M059J (cell line): ENCODE measurements around the gene GPSM1. TPM values are rescaled to one million over a fixed set of nuclear protein-coding genes. Genes with fewer than 3 reads are reported as not detected.

Experiments used
- DNase-seq: peaks from one replicate; pipeline ENCODE4 v3.0.0-alpha.2; 2012; ENCODE audit warnings: low read depth
- total RNA-seq: library from RNA; depleted of rRNA; stranded (reverse); fragments of >200 nt; shearing (Covaris generic); gene quantifications from 2 replicates; pipeline ENCODE4 v1.2.3, GENCODE V29; 2014

The GPSM1 gene
- total RNA-seq, 1 experiment from 2014 or later, result 12.5 TPM

DNA sequence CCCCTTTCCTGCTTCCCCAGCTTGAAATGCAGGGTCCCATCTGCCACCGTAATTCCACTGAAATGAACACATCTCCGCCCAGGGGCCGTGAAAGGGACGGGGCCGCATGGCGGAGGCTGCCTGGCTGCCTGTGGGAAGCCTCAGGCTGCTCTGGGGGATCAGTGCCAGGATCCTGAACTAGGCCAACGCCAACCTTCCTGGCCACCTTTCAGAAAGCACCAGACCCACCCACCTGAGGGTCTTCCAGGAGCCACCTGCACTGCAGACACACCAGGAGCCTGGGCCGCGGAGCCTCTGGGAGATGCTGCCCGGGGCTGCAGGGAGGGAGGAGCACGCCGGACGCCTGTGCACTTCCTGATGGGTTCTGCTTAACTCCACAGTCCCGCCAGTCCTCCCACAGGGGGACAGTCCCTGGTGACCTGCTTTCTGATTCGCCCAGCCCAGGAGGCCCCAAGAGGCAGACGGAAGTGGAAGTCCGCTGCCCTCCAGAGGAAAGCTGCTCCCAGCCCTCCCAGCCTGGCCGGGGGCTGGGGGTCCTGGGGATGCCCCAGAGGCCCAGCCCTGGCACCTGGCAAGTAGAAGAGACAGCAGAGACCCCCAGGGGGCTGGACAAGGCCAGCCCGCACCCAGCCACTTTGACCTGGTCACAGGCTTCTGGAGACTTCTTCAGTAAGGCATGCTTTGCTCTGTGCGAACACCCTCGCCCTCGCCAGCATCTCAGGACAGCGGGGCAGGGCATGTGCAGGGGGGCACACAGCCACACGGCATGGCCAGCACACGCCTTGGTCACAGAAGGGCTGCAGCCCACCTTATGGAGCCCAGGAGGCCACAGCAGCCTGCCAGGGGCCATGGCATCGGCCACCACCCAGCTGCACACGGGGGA is 46.2 kb downstream of the GPSM1 start, which contains the start of gene CARD9:
Gene CARD9, minus strand, starts transcription at position 370 of the 883 bp plus-strand sequence. CDS start 1,591 bp downstream, outside the sequence.
- DNase-seq, result no peak

DNA sequence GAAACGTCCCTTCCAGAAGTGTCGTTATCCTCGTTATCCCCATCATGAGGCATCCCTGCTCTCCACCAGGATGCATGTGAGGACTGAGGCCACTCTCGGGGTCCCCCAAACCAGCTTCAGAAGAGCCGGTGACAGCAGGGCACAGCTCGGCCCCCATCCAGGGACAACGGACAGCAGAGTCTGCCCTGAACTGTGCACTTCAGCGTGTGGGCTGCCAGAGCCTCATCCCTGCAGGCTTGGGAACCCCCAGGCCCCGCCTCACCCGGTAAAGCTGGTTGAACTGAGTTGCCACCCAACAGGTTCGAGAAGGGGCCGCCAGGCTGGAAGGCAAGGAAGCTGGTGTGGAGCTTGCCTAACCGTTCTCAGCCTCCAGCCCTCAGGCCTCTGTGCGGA is 46.8 kb downstream of the GPSM1 start:
- DNase-seq, result no peak

DNA sequence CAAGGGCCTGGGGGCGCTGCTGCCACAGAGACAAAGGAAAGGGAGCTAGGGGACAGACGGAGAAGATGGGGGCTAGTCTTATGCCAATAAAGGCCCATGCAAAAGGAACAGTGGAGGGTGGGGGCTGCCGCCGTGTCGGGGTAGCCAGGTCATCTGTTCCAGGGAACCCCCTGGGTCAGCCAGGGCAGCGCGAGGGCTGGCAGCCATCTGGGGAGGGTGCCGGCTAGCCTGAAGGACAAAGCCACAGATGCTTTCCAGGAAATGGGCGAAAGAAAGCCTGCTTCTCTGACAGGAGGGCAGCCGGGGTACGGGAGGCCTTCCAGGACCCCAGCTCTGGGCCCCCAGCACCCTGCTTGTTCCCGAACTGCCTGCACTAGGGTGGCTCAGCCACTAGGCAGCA is 47.8 kb downstream of the GPSM1 start:
- no peak for DNase-seq

DNA sequence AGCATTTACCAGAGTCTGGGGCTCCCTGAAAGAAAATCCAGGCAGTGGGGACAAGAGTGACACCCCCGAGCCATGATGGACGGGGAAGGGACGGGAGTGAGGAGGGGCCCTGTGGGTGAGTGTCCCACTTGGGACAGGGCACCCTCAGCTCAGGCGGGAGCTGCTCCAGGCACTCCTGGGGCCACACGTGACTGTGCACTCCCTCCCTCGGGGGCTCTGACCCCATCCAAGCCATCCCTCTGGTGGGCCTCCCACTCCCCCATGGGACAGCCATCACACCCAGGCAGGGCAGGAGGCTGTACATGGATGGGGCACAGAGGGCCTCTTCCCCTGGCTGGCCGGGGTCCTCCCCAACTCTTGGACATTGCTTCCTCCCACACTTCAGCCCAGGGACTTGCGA is 49.1 kb downstream of the GPSM1 start:
- no peak for DNase-seq

DNA sequence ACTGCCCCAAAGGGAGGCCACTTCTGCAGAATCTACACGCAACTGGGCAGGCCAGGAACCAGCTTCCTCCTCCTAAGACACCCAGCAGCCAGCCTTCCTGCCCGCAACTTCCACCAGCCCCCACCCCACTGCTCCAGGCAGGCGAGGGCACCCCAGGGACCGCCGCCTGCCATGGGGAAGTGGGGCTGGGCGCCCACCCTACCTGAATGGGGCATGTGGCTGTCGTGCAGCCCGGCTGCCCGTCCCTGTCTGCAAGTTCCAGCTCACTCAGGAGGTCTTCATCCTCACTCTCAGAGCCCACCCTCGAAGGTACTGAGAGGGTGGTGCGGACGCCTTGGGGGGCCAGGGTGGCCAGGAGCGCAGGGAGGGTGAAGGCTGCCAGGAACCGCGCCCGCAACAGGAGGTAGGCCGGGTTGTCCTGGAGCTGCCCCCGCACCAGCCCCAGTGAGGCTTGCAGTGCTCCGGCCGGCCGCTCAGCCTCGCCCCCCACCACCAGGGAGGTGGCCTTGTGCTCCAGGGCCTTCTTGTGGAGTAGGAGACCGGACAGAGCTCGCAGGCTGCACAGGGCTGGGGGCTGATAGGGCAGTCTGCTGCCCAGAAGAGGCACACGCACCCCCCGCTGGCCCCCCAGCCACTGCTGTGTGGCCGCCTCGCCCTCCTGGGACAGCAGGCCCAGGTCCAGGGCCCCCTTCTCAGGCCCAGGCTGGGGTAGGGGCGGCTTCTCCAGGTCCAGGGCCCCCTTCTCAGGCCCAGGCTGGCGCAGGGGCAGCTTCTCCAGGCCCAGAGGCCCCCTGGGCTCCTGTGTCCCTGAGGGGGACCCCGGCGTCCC is 50.2 kb downstream of the GPSM1 start:
- no peak for DNase-seq

DNA sequence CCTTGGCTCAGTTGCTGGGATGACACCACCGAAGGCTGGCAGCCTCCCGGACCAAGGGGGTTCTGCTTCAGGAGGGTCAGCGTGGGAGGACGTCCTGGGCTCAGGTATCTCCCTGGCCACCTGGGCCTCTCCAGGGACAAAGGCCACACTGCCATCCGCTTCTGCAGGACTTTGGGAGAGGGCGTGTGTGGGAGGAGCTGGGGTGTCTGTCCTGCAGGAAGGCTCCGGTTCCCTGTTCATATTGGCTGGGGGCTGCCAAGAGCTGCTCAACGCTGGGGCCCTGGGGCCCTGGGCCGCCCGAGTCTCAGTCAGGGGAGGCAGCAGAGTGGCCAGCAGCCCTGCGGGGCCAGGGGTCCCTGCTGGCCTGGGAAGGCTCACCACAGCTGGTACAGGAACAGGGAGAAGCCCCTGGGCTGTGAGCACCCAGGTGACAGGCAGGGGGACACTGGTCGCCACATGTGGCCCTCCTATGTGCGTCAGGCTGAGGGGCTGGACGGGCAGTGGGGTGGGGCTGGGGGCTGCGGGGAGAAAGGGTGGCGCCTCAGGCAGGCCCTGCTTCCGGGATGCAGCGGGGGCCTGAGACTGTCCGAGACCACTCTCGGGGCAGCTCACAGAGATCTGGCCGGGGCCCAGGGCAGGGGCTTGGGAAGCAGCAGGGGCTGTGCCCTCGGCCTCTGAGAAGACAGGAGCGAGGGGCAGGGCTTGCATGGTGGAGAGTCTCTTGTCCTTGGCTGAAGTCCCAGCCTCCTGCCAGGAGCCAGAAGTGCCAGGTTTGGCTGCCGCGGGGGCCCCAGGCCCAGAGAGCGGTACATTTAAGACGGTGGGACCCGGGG is 51.0 kb downstream of the GPSM1 start:
- no peak for DNase-seq

DNA sequence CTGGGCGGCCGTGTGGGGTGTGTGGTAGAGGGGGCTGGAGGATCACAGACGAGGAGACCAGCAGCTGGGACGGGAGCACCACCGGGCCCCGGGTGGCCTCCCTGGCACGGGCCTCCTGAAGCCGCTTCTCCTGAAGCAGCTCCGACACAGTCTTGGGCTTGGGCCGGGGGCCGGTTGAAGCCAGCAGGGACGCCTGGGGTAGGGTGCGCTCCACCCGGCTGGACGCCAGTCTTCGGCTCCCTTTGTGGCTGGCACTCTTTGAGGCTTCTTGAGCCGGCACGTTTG is 51.6 kb downstream of the GPSM1 start:
- no peak for DNase-seq

DNA sequence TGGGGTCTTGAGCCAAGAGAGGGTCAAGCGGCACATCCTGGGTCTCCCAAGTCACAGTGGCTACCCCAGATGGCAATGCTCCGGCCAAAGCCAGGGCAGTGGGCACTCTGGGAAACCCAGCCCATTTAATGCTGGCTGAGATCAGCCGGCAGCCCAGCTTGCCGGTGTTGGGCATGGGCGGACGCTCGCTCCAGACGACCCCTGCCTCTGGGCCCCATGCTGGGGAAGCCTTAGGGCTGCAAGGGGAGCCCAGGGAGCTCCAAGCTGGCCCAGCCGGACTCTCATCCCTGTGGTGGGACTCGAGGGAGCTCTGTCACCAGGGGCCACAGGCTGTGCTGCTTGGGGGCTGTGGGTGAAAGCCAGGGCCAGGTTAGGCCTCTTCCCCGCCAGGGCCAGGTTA is 52.1 kb downstream of the GPSM1 start:
- no peak for DNase-seq

DNA sequence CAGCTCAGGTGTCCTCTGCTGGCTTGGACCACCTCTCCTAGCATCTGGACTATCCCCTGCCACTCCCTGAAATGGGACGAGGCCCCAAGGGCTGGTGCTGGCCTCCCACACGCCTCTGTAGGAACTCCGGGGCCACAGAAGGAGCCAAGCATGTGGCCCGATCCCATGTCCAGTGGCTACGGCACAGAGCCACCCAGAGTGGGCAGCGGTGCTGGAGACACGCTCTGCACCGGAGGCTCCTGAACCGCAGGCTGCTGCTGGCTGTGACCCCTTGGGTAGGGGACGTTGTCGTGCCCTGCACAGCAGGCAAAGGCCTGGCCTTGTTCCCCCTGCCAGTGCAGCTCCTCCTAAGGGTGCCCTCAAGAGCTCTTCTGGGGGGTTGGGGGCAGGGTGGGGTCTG is 52.6 kb downstream of the GPSM1 start:
- no peak for DNase-seq

DNA sequence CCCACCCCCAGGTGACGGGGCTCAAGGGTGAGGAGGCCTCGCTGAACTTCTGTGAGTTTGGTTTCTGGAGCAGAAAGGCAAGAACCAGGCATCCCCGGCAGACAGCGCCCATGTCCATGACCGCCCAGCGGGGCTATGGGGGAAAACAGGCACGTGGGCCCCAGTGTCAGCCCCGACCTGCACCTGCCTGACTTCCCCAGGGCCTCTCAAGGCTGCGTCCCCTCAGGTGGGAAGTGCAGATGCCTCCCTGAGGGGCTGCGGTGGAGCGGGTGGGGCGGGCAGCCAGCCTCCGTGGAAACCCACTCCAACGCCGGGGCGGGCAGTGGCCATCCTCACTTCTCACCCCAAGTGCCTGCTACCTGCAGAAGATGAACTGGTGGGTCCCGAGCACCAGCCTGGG is 53.0 kb downstream of the GPSM1 start:
- DNase-seq, result no peak

DNA sequence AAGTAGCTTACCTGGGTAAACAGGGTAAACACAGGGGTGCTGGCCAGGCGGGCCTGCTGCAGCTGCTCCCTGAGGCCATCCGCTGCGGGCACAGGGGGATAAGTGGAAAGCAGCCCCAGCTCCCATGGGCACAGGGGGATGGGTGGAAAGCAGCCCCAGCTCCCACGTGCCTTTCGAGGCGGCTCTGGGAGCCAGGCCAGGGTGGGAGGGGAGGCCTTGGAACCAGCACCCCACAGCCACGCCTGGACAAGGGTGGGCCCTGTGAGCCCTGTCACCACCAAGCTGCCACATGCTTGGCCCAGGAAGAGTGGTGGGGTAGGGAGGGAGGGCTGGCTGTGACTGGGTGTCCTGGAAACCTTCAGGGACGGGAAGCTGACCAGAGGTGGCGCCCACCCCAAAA is 54.0 kb downstream of the GPSM1 start:
- no peak for DNase-seq

DNA sequence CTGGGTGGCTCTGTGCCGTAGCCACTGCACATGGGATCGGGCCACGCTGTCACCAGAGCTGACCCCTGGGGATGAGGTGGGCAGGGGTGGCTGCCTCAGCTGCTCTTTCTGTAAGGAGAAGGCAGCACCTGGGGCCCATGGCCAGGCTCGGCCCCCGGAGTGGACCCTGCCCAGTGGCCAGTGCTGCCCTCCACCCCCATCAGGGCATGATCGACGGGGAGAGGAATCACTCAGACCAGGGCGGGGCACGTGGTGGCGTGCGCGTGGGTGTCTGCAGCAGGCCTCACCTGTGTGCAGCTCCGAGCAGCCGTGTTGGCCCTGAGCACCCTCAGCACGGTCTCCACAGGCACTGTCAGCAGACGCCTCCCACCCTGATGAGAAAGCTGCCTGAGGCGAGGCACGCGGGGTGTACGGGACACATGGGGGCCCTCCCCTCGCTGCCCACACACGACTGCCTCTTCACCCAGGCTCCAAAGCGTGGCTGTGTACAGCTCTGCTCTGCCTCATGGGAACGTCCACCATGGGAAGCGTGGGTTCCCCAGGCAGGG is 54.7 kb downstream of the GPSM1 start:
- DNase-seq, result no peak

DNA sequence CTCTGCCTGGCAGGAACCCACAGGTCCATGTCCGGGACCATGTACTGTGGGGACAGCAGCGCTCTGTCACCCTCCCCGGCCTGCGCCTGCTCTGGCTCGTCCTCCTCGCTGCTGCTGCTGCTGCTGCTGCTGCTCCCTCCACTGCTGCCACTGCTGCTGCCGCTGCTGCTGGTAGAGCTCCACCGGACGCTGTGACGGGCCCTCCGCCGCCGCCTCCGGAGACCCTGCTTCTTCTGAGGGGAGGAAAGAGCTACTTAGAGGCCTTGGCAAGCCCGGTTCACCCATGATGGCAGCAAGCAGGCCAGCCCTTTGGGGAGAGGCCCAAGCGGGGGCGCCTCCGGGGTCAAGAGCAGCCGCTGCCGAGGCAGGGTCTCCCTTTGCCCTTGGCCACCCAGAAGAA is 56.1 kb downstream of the GPSM1 start:
- no peak for DNase-seq

DNA sequence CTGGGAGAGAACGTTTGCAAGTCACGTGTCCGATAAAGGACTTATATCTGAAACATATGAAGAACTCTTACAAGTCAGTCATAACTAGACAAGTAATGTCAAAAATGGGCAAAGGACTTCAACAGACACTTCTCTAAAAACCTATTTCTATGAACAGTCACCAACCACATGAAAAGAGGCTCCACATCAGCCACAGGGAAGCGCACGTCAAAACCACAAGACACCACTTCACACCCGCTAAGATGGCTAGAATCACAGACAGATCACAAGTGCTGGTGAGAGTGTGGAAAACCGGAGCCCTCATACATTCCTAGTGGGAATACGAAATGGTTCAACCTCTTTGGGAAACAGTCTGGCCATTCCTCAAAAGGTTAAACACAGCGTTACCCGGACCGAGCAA is 57.7 kb downstream of the GPSM1 start:
- no peak for DNase-seq

DNA sequence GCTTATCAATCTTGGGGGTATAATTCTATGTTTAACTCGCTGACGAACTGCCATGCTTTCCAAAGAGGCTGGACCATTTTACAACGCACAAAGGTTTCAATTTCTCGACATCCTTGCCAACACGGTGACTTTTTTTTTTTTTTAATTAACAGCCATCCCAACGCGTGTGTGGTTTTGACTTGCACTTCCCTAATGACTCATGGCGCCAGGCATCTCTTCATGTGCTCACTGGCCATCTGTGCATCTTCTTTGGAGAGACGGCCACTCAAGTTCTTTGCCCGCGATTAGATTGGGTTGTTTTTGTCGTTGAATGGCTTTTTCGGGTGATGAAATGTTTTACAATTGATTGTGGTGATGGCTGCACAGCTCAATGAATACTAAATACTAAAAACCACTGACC is 58.7 kb downstream of the GPSM1 start:
- peak; percentile 63 for DNase-seq

DNA sequence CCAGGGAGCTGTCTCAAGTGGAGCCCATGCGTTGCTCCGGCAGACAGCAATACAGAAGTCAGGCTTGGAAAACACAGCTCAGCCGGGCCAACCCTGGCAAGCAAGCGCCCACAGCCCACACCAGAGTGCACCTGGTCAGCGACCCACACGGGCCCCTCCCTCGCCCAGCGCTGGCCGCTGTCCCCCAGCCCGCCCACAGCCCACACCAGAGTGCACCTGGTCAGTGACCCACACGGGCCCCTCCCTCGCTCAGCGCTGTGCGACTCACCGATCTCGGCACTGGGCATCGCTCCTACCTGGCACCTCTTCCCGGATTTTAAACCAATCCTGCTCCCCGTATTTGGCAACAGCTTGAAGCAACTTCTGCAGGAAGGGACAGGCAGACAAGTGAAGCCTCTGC is 59.9 kb downstream of the GPSM1 start:
- no peak for DNase-seq

DNA sequence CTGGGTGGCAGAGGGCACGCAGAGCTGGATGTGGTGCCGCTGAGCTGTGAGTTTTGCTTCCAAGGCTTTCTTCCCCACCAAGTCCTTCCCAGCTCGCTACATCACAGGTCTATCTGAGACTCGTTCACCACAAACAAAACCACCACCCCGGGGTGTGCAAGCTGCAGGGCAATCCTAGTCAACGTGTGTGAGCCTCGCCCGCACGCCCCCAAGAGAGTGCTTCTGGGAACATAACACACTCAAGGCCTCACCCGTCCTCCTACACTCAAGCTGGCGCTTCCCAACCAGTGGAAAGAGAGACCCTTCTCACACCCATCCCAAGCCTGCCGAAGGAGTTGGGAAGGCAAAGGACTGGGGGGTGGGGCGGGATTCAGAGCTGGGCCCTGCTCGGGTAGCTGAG is 62.1 kb downstream of the GPSM1 start:
- DNase-seq, result no peak

DNA sequence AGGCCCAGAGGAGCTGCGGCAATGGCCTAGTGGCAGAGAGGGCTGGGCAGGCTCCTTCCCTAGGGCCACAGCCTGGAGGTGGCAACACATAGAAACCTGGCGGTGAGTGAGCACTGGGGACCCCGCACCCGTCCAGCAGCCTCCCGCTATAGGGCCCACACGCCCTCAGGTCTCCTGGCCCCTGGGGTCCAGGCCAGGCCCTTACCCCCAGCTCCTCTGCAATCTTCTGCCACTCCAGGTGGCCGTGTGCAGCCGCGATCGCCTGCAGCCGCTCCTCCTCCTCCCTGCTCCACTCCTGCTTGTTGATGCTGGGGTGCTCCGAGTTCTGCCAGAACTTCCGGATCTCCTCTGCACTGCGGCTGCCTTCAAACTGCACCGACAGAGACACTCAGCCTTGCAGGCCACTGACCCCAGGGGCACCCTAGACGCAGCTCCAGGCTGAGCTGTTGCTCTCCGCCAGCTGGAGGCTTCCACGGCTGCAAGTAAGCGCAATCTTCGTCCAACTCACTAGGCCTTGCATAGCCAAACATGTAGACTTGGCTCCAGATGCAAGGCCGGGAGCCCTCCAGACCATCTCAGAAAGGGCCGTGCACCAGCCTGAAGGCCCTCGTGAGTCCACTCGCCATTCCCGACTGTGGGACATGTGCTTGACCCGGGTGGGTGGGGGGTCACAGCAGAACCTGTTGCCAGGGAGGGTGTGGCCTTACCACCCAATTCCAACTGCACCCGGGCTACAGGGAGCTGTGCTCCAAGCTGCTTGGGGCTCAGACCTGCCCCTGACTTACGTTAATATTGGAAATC is 64.6 kb downstream of the GPSM1 start:
- DNase-seq, result no peak

DNA sequence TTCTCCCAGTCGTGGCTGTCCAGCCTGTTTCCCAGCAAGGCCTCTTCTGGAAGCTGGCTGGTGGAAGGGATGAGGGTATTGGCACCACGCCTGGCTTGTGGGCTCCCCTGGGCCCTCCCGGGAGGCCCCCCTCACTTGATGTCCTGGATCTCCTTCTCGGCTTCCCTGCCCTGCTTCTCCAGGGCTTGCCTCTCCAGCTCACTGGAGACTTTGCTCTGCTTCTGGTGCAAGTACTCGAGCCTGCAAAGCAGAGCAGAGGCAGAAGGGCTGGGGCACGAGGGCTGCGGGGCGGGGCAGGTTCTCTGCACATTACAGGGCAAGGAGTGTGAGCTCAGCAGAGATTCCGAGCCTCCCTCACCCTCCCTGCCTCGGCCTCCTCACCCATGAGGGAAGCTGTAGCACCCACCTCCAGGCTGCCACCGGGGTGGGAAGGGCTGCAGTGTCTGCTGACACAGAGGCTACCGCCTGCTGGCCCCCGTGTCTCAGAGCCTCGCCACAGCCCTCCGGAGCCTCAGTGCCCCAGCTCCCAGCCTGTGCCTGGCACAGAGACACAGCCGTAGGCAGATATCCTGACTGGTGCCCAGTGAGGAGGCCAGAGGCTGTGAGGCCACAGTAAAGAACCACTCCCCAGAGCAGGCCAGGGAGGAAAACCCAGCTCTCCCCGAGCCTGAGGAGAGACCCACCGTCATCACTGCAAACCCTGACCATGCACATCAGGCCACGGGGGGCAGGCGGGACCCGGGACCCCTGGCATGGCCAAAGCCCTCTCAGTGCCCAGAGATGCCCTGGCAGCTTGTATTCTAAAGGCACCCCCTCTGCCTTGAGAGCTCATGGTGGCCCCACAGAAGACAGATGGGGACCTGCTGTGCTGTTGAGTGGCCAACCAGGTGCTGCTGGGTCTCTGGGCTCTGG is 65.5 kb downstream of the GPSM1 start:
- DNase-seq, result no peak

DNA sequence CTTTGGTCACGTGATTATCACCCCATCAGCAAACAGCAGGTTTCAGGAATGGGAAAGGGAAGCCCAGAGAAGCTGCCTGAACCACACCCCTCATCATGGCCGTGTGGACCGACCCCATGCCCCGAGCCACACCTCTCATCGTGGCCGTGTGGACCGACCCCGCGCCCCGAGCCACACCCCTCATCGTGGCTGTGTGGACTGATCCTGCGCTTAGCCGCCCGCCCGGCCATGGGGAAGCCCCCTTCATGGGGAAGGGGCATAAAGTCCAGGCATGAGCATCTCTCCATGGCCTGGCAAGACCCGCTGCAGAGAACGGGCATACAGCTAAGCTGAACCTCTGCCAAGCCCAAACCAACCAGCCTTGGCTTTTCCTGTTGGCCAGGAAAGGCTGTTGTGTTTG is 66.2 kb downstream of the GPSM1 start:
- no peak for DNase-seq
